HG03565 (cell line): ENCODE measurements around the gene COL10A1.

Experiments used
- ATAC-seq: cut with Tn5 transposase; IDR thresholded peaks from one replicate; pipeline ENCODE4 v1.9.1; 2021; ENCODE audit warnings: mild to moderate bottlenecking, moderate library complexity; ENCODE audit not compliant: unreplicated experiment

The COL10A1 gene

GRCh38 chr6:116126032-116126431 is at the start of gene COL10A1:
COL10A1 (minus strand) TSS chr6:116126132; CDS start chr6:116125492, 640 bp downstream.
- ATAC-seq: no peak

GRCh38 chr6:116175344-116175743 is 49.4 kb upstream of the COL10A1 start:
- ATAC-seq: no peak

DNA sequence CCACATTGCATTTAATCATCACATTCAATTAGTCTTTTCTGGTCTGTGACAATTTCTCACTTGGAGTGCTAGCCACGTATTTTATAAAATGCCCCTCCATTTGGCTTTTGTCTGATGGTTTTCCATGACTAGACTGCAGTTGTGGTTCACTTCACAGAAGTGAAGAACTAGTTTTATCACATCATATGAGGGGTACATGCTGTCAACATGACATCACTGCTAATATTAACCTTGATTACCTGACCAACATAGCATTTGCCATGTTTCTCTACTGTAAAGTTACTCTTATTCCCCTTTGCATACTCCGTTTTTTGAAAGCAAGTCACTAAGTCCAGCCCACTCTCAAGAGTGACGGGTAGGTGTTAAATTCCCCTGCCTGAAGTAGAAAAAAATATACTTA is 48.0 kb upstream of the COL10A1 start:
- no peak for ATAC-seq

DNA sequence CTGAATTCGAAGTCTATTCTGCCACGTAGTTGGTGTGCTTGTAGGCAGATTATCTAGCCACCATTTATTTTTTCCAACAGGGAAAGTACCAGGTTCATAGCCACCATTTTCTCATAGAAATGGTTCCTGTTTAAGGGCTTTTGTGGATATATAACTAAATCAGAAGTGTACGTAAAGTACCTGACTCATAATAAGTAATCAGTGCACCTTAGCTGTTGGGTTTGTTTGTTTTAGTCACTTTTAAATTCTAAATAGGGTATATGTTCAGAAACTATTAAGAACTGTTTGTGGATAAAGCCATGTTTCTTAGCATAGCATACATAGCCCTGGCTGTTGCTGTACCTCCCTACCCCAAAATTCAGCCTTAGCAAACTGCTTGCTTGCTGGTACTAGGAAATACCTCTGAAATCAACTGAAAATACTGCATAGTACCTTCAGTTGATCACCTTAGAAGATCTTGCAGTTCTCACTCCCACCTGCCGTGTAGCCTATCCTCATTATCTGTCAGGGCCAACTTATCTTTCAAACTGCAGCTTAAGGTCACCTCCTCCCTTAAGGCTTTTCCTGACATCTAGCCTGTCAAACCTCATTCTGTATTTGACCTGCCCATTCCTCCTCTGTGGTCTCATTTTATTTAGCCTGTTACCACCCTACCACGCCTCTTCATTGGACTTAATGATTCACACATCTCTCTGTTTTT is 44.6 kb upstream of the COL10A1 start:
- ATAC-seq: no peak

DNA sequence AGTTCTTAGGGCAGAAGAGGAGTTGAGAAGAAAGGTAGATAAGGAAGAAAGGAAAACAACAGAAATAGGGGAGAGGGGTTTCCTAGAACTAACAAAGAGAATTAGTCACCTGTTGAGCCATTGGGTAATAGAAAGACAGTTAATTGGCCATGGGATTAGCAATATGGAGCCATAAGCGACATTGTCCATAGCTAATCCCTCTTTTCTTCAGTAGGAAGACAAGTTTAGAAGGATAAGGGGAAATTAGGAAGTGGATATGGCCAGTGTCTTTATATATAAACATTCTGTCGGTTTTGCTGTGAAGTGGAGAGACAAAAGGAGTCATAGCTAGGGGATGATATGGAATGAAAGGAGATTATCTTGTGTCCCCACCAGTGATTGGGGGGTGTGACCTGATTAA is 43.9 kb upstream of the COL10A1 start:
- no peak for ATAC-seq

GRCh38 chr6:116168148-116168547 is 42.2 kb upstream of the COL10A1 start:
- ATAC-seq: no peak

DNA sequence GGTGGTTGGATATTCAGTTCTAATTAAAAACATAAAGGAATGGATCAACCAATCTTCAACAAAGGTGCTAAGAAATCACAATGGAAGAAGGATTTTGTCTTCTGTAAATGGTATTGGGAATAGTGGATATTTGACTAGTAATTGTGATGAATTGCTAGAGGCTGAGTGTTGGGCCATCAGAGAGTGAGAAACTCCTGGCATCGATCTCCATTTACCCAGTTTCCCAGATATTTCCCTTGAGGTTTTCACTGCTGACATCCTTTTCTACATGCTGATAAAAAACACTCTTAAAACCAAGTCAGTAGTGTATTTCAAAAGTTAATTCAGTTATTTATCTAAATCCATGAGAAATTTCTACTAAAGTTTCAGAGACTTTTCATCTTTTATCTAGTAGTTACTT is 40.4 kb upstream of the COL10A1 start:
- ATAC-seq: no peak

DNA sequence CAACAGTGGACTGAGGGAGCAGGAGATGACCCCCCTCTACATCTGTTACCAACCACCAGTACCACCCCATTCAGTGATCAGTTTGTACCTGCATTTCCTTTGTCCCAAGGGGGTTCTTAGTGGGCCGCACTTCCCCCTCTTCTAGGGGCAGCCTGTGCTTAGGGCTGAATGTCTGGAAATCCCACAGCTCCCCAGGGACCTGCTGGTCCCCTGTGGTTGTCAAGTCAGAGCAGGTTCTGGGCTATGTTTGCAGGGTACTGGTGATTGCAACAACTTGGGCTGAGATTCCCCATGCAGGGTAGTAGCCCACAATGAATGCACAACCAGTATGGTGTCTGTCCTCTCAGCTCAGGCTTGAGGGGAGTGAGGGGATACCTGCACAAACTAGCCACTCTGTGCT is 39.7 kb upstream of the COL10A1 start:
- no peak for ATAC-seq

GRCh38 chr6:116159782-116160524 is 34.0 kb upstream of the COL10A1 start:
- no peak for ATAC-seq

GRCh38 chr6:116158641-116159040 is 32.7 kb upstream of the COL10A1 start:
- ATAC-seq: no peak

GRCh38 chr6:116157391-116157790 is 31.5 kb upstream of the COL10A1 start:
- no peak for ATAC-seq

DNA sequence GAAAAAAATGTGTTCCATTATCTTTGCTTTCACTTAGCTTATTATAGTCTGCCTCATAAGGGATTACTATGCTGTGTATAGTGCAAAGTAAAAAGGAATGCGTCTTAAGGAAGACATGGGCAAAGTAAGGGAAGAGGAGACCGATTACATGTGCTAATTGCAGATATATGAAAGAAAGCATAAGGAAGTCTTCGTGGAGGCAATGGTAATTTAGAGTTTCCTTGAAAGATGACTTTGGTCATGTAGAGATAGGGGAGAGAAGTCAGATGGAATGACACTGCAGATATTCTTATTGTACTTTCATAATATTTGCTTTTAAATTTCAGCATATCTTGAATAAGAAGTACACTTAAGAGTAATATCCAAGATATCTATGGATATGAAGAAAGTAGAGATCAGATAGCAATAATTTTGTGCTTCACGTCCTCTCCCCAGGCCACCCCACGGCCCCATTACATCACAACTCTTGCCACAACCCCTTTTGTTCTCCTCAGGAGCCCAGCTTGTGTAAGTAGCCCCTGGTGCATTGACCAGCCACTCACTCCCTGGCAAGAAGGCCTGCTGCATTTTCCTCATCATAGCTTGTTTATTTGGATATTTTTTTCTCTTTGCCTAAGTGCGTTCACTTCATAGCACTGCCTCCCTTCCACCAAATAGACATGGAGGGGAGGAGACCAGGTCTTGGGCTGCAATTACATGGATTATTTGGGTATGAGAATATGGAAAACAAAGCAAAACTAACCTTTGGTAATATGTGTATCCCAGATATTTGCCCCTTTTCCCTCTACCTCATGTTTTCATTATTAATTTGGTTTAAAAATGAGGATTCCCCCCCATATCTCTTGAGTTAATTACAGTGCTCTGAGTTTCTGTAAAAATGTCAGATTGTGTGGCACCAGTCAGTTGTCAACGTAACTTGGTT is 30.7 kb upstream of the COL10A1 start:
- ATAC-seq: no peak

- ATAC-seq: no peak
Measured at GRCh38 chr6:116154887-116155286, 29.0 kb upstream of the COL10A1 start.

GRCh38 chr6:116152620-116153019 is 26.7 kb upstream of the COL10A1 start:
- no peak for ATAC-seq

DNA sequence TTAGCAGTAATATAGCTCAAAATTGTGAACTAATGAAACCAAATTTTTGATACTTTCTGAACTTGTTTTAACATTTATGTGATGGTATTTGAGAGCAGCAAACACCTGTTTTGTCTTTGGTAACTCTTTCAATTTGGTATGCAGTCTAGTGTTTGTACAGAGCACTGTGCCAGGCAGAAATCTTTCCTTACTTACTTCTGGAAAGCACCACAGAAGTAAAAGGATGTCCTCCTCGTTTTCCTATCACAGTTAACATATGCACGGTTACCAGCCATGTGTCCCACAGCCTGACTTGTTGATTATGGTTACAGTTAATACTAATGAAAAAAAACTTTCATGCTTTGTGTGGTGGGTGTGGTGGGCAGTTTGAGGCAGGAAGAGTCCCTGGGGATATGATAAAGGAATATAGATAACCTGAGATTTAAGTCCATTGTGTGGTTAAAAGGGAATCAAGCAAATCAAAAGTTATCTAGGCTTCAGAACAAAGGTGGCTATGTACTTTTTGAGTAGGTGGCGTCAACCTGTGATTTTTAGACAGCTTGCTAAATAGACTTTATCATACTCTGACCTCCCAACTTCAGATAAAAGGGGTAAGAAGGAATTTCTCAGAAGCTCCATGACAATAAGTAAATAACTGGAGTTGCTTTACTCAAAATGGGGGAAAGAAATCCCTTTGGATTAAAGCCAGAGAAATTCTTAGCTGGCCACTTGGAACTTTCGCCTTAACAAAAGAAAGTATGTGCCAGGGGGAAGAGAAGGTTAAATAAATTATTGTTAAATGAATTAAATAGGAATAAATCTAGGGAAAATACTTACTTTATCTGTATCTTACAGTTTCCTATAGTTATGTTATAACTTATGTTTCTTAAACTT is 20.1 kb upstream of the COL10A1 start:
- ATAC-seq: no peak

DNA sequence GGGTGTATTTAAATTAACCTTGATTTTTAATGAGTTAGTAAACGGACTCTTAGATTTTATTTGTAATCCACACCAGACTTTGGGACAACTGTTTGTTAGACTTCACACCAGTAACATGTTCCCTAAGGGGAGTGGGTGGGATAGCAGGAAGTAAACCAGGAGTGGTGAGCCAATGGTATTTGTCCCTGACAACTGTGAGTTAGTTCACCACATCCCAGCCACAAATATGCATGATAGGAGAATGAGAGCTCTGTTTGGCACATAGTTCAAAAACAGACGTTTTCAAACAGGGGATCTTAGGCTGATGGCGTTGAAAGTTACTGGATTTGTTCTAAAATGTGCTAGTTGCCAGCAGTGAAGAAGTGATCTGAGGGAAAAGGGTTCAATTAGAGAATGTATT is 18.7 kb upstream of the COL10A1 start:
- no peak for ATAC-seq

- no peak for ATAC-seq
Measured at GRCh38 chr6:116139917-116140316, 14.0 kb upstream of the COL10A1 start.

DNA sequence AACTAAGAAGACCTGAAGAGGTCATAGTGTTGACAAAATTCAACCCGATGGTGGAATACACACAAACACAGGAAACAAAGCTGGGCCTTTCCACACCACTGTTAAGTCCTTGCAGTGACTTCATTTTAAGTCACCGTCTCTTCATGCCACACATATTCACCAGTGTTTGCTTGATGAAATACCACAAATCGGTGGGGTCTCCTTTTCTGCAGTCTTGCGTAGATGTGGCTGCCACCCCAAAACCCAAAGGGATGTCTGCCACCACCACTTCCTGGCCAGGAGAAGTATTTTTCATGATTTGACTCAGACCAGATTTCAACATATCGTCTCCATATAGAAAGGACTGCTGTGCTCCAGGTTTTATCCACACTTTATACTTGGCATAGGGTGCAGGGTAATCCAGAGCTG is 11.0 kb upstream of the COL10A1 start:
- no peak for ATAC-seq

DNA sequence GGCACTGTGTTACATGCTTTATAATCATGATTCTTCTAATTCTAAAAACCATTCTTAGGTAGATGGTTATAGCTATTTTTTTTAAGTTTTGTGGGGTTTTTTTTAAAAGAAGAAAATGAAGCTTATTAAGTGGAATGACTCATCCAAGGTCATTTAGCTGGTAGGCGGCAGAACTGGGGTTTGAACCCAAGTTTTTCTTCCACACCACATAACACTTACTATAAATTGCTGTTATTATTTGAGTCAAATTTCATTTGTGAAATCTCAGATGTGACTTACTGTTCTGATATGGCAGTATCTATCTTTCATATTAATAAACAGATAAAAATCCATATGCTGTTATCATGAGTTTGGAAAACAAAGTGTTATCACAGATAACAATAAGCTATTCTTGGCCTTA is 10.4 kb upstream of the COL10A1 start:
- no peak for ATAC-seq

DNA sequence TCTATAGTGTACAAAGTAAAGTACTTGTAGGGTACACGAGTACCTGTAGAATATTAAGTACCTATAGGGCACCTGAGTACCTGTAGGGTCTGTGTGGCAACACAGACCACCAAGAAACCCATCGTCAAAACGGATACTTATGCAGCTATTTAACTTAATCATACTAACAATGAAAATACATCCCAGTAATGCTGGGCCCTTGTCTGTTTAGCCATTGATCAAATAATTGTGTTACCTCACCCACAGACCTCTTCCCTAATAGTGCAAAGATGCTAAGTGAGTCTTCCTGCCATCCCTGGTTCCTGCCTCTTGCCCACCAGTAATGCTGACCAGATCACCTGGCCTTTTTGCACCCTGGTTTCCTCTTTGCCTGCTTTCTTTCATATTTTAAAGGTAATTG is 7.5 kb upstream of the COL10A1 start:
- ATAC-seq: no peak
